Hepatocyte (in vitro differentiated cells): ENCODE measurements around the gene HSPA12A. TPM values are rescaled to one million over a fixed set of nuclear protein-coding genes. Genes with fewer than 3 reads are reported as not detected.

ENCODE experiments used
- DNase-seq: peaks from one replicate; pipeline ENCODE4 v3.0.0-alpha.2; 2016; ENCODE audit warnings: low spot score
- H2AFZ ChIP-seq: fragments of 200-600 bp; sonication (generic); 2 replicates; pipeline ENCODE4 v1.6.0; 2016; ENCODE audit warnings: antibody characterized with exemption, mild to moderate bottlenecking
- H3K27ac ChIP-seq: fragments of 200-600 bp; sonication (generic); 2 replicates; pipeline ENCODE4 v1.5.1; 2016; ENCODE audit warnings: mild to moderate bottlenecking
- H3K27me3 ChIP-seq: fragments of 200-600 bp; sonication (generic); 2 replicates; pipeline ENCODE4 v1.6.1; 2016
- H3K36me3 ChIP-seq: fragments of 200-600 bp; sonication (generic); replicated peaks from 2 replicates; pipeline ENCODE4 v1.5.1; 2016; ENCODE audit warnings: low read depth; ENCODE audit not compliant: insufficient read depth
- H3K4me1 ChIP-seq: fragments of 200-600 bp; sonication (generic); 2 replicates; pipeline ENCODE4 v1.5.1; 2016; ENCODE audit warnings: mild to moderate bottlenecking, moderate library complexity; ENCODE audit not compliant: insufficient read depth
- H3K4me2 ChIP-seq: fragments of 200-600 bp; sonication (generic); 2 replicates; pipeline ENCODE4 v1.6.0; 2016
- H3K4me3 ChIP-seq: fragments of 200-600 bp; sonication (generic); 2 replicates; pipeline ENCODE4 v1.5.1; 2016; ENCODE audit warnings: mild to moderate bottlenecking
- H3K79me2 ChIP-seq: fragments of 200-600 bp; sonication (generic); 2 replicates; pipeline ENCODE4 v1.6.0; 2017; ENCODE audit warnings: mild to moderate bottlenecking
- H3K9me2 ChIP-seq: fragments of 200-600 bp; sonication (generic); replicated peaks from 2 replicates; pipeline ENCODE4 v1.6.0; 2017; ENCODE audit warnings: mild to moderate bottlenecking; ENCODE audit not compliant: insufficient read depth
- H3K9me3 ChIP-seq: fragments of 200-600 bp; sonication (generic); 2 replicates; pipeline ENCODE4 v1.5.1; 2016; ENCODE audit warnings: low read depth, mild to moderate bottlenecking
- H4K20me1 ChIP-seq: fragments of 200-600 bp; sonication (generic); 2 replicates; pipeline ENCODE4 v1.6.0; 2016; ENCODE audit warnings: mild to moderate bottlenecking; ENCODE audit not compliant: insufficient read depth, poor library complexity, severe bottlenecking
- EZH2 ChIP-seq: fragments of 200-600 bp; sonication (generic); IDR thresholded peaks from 2 replicates; pipeline ENCODE4 v1.6.1; 2016; ENCODE audit warnings: antibody characterized with exemption, mild to moderate bottlenecking, borderline replicate concordance
- EZH2phosphoT487 ChIP-seq: fragments of 200-600 bp; sonication (generic); IDR thresholded peaks from one replicate; pipeline ENCODE4 v1.6.1; 2018; ENCODE audit warnings: antibody characterized with exemption, mild to moderate bottlenecking, low read depth, moderate library complexity; ENCODE audit not compliant: unreplicated experiment, severe bottlenecking
- WGBS: methylation state at CpG from one replicate; pipeline ENCODE4 v1.1.6; 2016; ENCODE audit warnings: low lambda C conversion rate; ENCODE audit errors: missing lambda C conversion rate; 5-methylcytosine and 5-hydroxymethylcytosine counted together
- polyA plus RNA-seq: library from polyadenylated mRNA; unstranded; fragments of >200 nt; fragmentation: Nextera tagmentation; extraction: Ambion mirVana; gene quantifications from 2 replicates; pipeline ENCODE4 v1.2.1, GENCODE V29; 2016
- total RNA-seq: library from RNA; depleted of rRNA; stranded (reverse); fragments of >200 nt; gene quantifications from 2 replicates; pipeline ENCODE4 v1.2.3, GENCODE V29; 2014
- TF ChIP-seq, protein P1 (sequence below): fragments of 200-600 bp; sonication (generic); IDR thresholded peaks from 2 replicates; pipeline ENCODE4 v1.5.1; 2016; ENCODE audit warnings: antibody characterized with exemption, mild to moderate bottlenecking; ENCODE audit not compliant: poor library complexity

The HSPA12A gene
- total and polyA plus RNA-seq, 2 experiments from 2014 or later = 8.7 to 9.9 TPM

DNA sequence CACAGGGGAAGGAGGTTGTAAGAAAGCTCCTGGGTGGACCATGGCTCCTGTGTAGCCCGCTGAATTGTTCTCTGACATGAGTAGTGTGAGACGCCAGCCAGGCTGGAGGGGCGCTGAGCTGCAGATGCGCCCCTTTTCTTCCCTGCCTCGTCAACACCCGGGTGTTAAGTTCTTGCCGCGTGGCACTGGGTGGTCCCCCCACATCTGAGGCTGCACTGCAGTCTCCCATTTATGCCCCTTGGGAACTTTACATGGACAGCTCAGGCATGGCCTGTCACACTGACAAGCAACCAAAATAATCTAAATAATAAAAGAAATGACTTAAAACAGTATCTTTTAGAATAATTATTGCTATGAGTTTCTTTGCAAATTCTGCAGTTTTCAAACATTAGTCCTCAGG, 34.6 kb upstream of the HSPA12A start:
- no peak for TF ChIP-seq EZH2
- TF ChIP-seq, protein P1, sequence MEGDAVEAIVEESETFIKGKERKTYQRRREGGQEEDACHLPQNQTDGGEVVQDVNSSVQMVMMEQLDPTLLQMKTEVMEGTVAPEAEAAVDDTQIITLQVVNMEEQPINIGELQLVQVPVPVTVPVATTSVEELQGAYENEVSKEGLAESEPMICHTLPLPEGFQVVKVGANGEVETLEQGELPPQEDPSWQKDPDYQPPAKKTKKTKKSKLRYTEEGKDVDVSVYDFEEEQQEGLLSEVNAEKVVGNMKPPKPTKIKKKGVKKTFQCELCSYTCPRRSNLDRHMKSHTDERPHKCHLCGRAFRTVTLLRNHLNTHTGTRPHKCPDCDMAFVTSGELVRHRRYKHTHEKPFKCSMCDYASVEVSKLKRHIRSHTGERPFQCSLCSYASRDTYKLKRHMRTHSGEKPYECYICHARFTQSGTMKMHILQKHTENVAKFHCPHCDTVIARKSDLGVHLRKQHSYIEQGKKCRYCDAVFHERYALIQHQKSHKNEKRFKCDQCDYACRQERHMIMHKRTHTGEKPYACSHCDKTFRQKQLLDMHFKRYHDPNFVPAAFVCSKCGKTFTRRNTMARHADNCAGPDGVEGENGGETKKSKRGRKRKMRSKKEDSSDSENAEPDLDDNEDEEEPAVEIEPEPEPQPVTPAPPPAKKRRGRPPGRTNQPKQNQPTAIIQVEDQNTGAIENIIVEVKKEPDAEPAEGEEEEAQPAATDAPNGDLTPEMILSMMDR = no peak
- TF ChIP-seq EZH2phosphoT487 = no peak
- no peak overlapping the region for H3K4me3 ChIP-seq
- no peaks in the 10 kb centered on the region for H4K20me1 ChIP-seq
- no peak for DNase-seq
- no peaks in the 10 kb centered on the region for H3K9me2 ChIP-seq
- no peaks in the 10 kb centered on the region for H3K9me3 ChIP-seq
- no peaks in the 10 kb centered on the region for H3K36me3 ChIP-seq
- H2AFZ ChIP-seq = no peak overlapping the region
- H3K4me2 ChIP-seq = no peak overlapping the region
- H3K27ac ChIP-seq = no peak overlapping the region
- WGBS = 90% methylated on average over 8 of the region's 8 CpGs
- H3K4me1 ChIP-seq = no peaks in the 10 kb centered on the region
- no peaks in the 10 kb centered on the region for H3K27me3 ChIP-seq
- no peaks in the 10 kb centered on the region for H3K79me2 ChIP-seq

GRCh38 chr10:116775488-116776400, 33.4 kb upstream of the HSPA12A start:
- no peaks in the 10 kb centered on the region for H3K4me1 ChIP-seq
- H3K79me2 ChIP-seq = no peaks in the 10 kb centered on the region
- no peaks in the 10 kb centered on the region for H4K20me1 ChIP-seq
- no peak overlapping the region for H3K27ac ChIP-seq
- H3K36me3 ChIP-seq = no peaks in the 10 kb centered on the region
- no peaks in the 10 kb centered on the region for H3K9me2 ChIP-seq
- H3K27me3 ChIP-seq = no peaks in the 10 kb centered on the region
- 91% methylated on average over 15 of the region's 15 CpGs for WGBS
- H3K4me2 ChIP-seq = no peak overlapping the region
- H3K4me3 ChIP-seq = no peak overlapping the region
- no peak for DNase-seq
- no peak overlapping the region for H2AFZ ChIP-seq
- no peaks in the 10 kb centered on the region for H3K9me3 ChIP-seq
- no peak for TF ChIP-seq EZH2phosphoT487
- no peak for TF ChIP-seq EZH2
- TF ChIP-seq, protein P1 = no peak

DNA sequence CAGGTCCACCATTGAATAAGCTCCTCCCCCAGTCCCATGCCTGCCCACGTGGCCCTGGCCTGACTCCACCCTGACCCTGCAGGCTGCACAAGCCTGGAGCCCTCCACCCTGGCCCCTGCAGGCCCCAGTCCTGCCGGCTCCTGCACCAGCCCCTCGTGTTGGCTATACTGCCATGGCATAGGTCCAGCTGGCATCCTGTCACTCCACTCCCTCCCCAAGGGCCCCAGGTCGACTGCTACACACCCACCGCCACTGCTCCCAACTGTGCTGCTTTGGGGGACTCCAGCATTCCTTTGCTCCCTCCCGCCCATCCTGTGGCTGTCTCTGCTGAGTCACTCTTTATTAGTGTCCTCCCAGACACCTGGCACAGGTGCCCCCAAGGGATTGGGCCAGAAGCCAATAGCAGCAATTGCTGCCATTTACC, 32.4 kb upstream of the HSPA12A start:
- H3K9me2 ChIP-seq = no peaks in the 10 kb centered on the region
- no peak overlapping the region for H2AFZ ChIP-seq
- no peak for DNase-seq
- H3K79me2 ChIP-seq = no peaks in the 10 kb centered on the region
- H3K4me1 ChIP-seq = no peaks in the 10 kb centered on the region
- H3K27me3 ChIP-seq = no peaks in the 10 kb centered on the region
- no peaks in the 10 kb centered on the region for H3K36me3 ChIP-seq
- WGBS = 56% methylated on average over 6 of the region's 6 CpGs
- no peaks in the 10 kb centered on the region for H3K9me3 ChIP-seq
- TF ChIP-seq EZH2phosphoT487 (no peak), EZH2 (no peak)
- no peaks in the 10 kb centered on the region for H4K20me1 ChIP-seq
- H3K4me2 ChIP-seq = no peak overlapping the region
- H3K4me3 ChIP-seq = no peak overlapping the region
- H3K27ac ChIP-seq = no peak overlapping the region

- Histone ChIP-seq H3K4me3 (no peak overlapping the region), H3K27me3 (no peaks in the 10 kb centered on the region), H4K20me1 (no peaks in the 10 kb centered on the region), H3K9me2 (no peaks in the 10 kb centered on the region), H3K4me1 (no peaks in the 10 kb centered on the region), H3K4me2 (no peak overlapping the region), H3K36me3 (no peaks in the 10 kb centered on the region), H3K27ac (no peak overlapping the region), H2AFZ (no peak overlapping the region), H3K79me2 (no peaks in the 10 kb centered on the region), H3K9me3 (no peaks in the 10 kb centered on the region)
- WGBS = 92% methylated on average over 7 of the region's 7 CpGs
- DNase-seq = no peak
- TF ChIP-seq EZH2phosphoT487 (no peak), EZH2 (no peak)
- TF ChIP-seq, protein P1 = no peak
These were observed 30.7 kb upstream of the HSPA12A start for GRCh38 chr10:116772909-116773705.
